Activated CD4-positive, alpha-beta T cell treated with anti-CD3 and anti-CD28 coated beads, Interleukin-2, amount 10 ng/mL, durations not matched to agents 7 days and 5 days (primary cell): Measurements from ENCODE around the gene PCNX3. TPM values are rescaled to one million over a fixed set of nuclear protein-coding genes. Genes with fewer than 3 reads are reported as not detected.

Experiments
- CTCF ChIA-PET: fragments of 350-600 bp; sonication (Branson Sonifier 250); formaldehyde crosslinking; loops from one replicate; lab custom pipeline; 2021; ENCODE audit warnings: antibody characterized with exemption; lab: Charles Lee
- POLR2A ChIA-PET: fragments of 350-600 bp; sonication (Branson Sonifier 250); formaldehyde crosslinking; loops from one replicate; lab custom pipeline; 2021; ENCODE audit warnings: antibody characterized with exemption; lab: Charles Lee
- DNase-seq: peaks from one replicate; pipeline ENCODE4 v3.0.0-alpha.2; 2020
- H3K27ac Mint-ChIP-seq: one replicate; pipeline ENCODE4 v1.8.0; 2021; ENCODE audit warnings: mild to moderate bottlenecking, moderate library complexity, mixed read lengths
- H3K27me3 Mint-ChIP-seq: one replicate; pipeline ENCODE4 v1.8.0; 2021; ENCODE audit warnings: mixed read lengths
- H3K36me3 Mint-ChIP-seq: one replicate; pipeline ENCODE4 v1.8.0; 2021; ENCODE audit warnings: low read depth, mixed read lengths
- H3K4me1 Mint-ChIP-seq: one replicate; pipeline ENCODE4 v1.8.0; 2021; ENCODE audit warnings: mixed read lengths
- H3K4me3 Mint-ChIP-seq: one replicate; pipeline ENCODE4 v1.8.0; 2021; ENCODE audit warnings: mild to moderate bottlenecking, moderate library complexity, mixed read lengths
- H3K9me3 Mint-ChIP-seq: one replicate; pipeline ENCODE4 v1.8.0; 2021; ENCODE audit warnings: mixed read lengths
- total RNA-seq, 2 experiments: library from RNA; stranded (reverse); gene quantifications; one replicate each; pipeline ENCODE4 v1.2.3, GENCODE V29; 2021

The PCNX3 gene
- total RNA-seq, 2 experiments from 2014 or later = 47.7 to 50.2 TPM

- Mint-ChIP-seq H3K4me1 (peaks cover 21% of the 10 kb centered on the region), H3K9me3 (no peaks in the 10 kb centered on the region), H3K36me3 (peaks cover 31% of the 10 kb centered on the region), H3K27me3 (no peaks in the 10 kb centered on the region), H3K4me3 (no peak overlapping the region), H3K27ac (no peak overlapping the region)
- CTCF ChIA-PET = interaction anchor here (0.9 to 1.2 kb wide), 2 partner anchors 12 to 25 kb away, joined by 3 read pairs; no protein-coding TSS in a partner anchor
- POLR2A ChIA-PET = no interaction called here
- DNase-seq = no peak
Observed at GRCh38 chr11:65618763-65619162, 3.2 kb downstream of the PCNX3 start.

- POLR2A ChIA-PET = no interaction called here
- Mint-ChIP-seq H3K36me3 (peaks cover 29% of the 10 kb centered on the region), H3K4me3 (no peak overlapping the region), H3K9me3 (no peaks in the 10 kb centered on the region), H3K27me3 (no peaks in the 10 kb centered on the region), H3K4me1 (peaks cover 21% of the 10 kb centered on the region), H3K27ac (peak overlapping the region; percentile 63)
- DNase-seq = no peak
- CTCF ChIA-PET = no interaction called here
Observed at GRCh38 chr11:65619281-65619928, 3.8 kb downstream of the PCNX3 start.

- Mint-ChIP-seq H3K36me3 (peaks cover 33% of the 10 kb centered on the region), H3K27ac (no peak overlapping the region), H3K4me1 (peaks cover 21% of the 10 kb centered on the region), H3K9me3 (no peaks in the 10 kb centered on the region), H3K27me3 (no peaks in the 10 kb centered on the region), H3K4me3 (no peak overlapping the region)
- POLR2A ChIA-PET = no interaction called here
- CTCF ChIA-PET = no interaction called here
- DNase-seq = no peak
Observed at GRCh38 chr11:65620666-65621065, 5.1 kb downstream of the PCNX3 start.

- H3K36me3 Mint-ChIP-seq = peaks cover 37% of the 10 kb centered on the region
- CTCF ChIA-PET = no interaction called here
Observed at GRCh38 chr11:65621460-65621859, 5.9 kb downstream of the PCNX3 start.

GRCh38 chr11:65622011-65622410 lies 6.4 kb downstream of the PCNX3 start:
- DNase-seq = no peak
- Mint-ChIP-seq H3K36me3 (peaks cover 32% of the 10 kb centered on the region), H3K27me3 (no peaks in the 10 kb centered on the region), H3K9me3 (no peaks in the 10 kb centered on the region), H3K4me3 (no peak overlapping the region), H3K27ac (no peak overlapping the region), H3K4me1 (peaks cover 18% of the 10 kb centered on the region)
- POLR2A ChIA-PET = no interaction called here
- CTCF ChIA-PET = interaction anchor here (0.6 kb wide), 1 partner anchor 194 kb away, joined by 4 read pairs; no protein-coding TSS in a partner anchor

More at GRCh38 chr11:65621460-65621859, 5.9 kb downstream of the PCNX3 start:
- Mint-ChIP-seq H3K4me3 (no peak overlapping the region), H3K4me1 (peaks cover 23% of the 10 kb centered on the region), H3K27ac (no peak overlapping the region), H3K27me3 (no peaks in the 10 kb centered on the region), H3K9me3 (no peaks in the 10 kb centered on the region)
- POLR2A ChIA-PET = no interaction called here
- no peak for DNase-seq

- H3K4me1 Mint-ChIP-seq = peaks cover 9% of the 10 kb centered on the region
- no peaks in the 10 kb centered on the region for H3K9me3 Mint-ChIP-seq
- POLR2A ChIA-PET = no interaction called here
- no peak overlapping the region for H3K4me3 Mint-ChIP-seq
- no peak overlapping the region for H3K27ac Mint-ChIP-seq
- CTCF ChIA-PET = interaction anchor here (0.7 to 1.2 kb wide), 3 partner anchors 10 to 263 kb away, joined by 3 to 4 read pairs (median 4); partner anchors contain the start of gene SIPA1
- H3K36me3 Mint-ChIP-seq = peaks cover 35% of the 10 kb centered on the region
- DNase-seq = no peak
- no peaks in the 10 kb centered on the region for H3K27me3 Mint-ChIP-seq
Observed at GRCh38 chr11:65623177-65623576, 7.6 kb downstream of the PCNX3 start.

GRCh38 chr11:65623852-65624616 lies 8.5 kb downstream of the PCNX3 start:
- Mint-ChIP-seq H3K4me1 (peaks cover 8% of the 10 kb centered on the region), H3K27ac (no peak overlapping the region), H3K4me3 (no peak overlapping the region), H3K27me3 (no peaks in the 10 kb centered on the region), H3K36me3 (peaks cover 32% of the 10 kb centered on the region), H3K9me3 (no peaks in the 10 kb centered on the region)
- POLR2A ChIA-PET = no interaction called here
- CTCF ChIA-PET = interaction anchor here (0.7 to 1.1 kb wide), 3 partner anchors 9 to 262 kb away, joined by 3 to 4 read pairs (median 3); no protein-coding TSS in a partner anchor
- no peak for DNase-seq

- Mint-ChIP-seq H3K27ac (peak overlapping the region; percentile 19), H3K27me3 (no peaks in the 10 kb centered on the region), H3K4me1 (peaks cover 4% of the 10 kb centered on the region), H3K36me3 (peaks cover 29% of the 10 kb centered on the region), H3K9me3 (no peaks in the 10 kb centered on the region), H3K4me3 (no peak overlapping the region)
- POLR2A ChIA-PET = no interaction called here
- CTCF ChIA-PET = interaction anchor here (0.8 to 1.7 kb wide), 9 partner anchors 8 to 193 kb away, joined by 3 to 8 read pairs (median 4); partner anchors contain the start of genes KAT5 and SIPA1
- DNase-seq = no peak
Observed at GRCh38 chr11:65624931-65625627, 9.5 kb downstream of the PCNX3 start.

GRCh38 chr11:65625628-65626342 lies 10.2 kb downstream of the PCNX3 start:
- POLR2A ChIA-PET = no interaction called here
- Mint-ChIP-seq H3K27me3 (no peaks in the 10 kb centered on the region), H3K9me3 (no peaks in the 10 kb centered on the region), H3K27ac (no peak overlapping the region), H3K4me3 (no peak overlapping the region), H3K4me1 (peaks cover 4% of the 10 kb centered on the region), H3K36me3 (peaks cover 29% of the 10 kb centered on the region)
- CTCF ChIA-PET = interaction anchor here (0.8 to 1.7 kb wide), 10 partner anchors 8 to 193 kb away, joined by 3 to 8 read pairs (median 4); partner anchors contain the start of genes KAT5 and SIPA1
- DNase-seq = peak; percentile 62

- ChIA-PET CTCF (interaction anchor here (1.3 to 2.2 kb wide), 3 partner anchors 10 to 12 kb away, joined by 3 to 7 read pairs (median 7); no protein-coding TSS in a partner anchor), POLR2A (no interaction called here)
- Mint-ChIP-seq H3K27ac (no peak overlapping the region), H3K4me1 (peaks cover 4% of the 10 kb centered on the region), H3K9me3 (no peaks in the 10 kb centered on the region), H3K36me3 (peaks cover 19% of the 10 kb centered on the region), H3K4me3 (no peak overlapping the region), H3K27me3 (no peaks in the 10 kb centered on the region)
- DNase-seq = no peak
Observed at GRCh38 chr11:65627202-65627601, 11.6 kb downstream of the PCNX3 start.

- Mint-ChIP-seq H3K9me3 (no peaks in the 10 kb centered on the region), H3K27ac (no peak overlapping the region), H3K4me1 (peaks cover 18% of the 10 kb centered on the region), H3K27me3 (no peaks in the 10 kb centered on the region), H3K4me3 (no peak overlapping the region), H3K36me3 (peaks cover 23% of the 10 kb centered on the region)
- POLR2A ChIA-PET = interaction anchor here (0.5 kb wide), 1 partner anchor 19 kb away, joined by 3 read pairs; no protein-coding TSS in a partner anchor
- CTCF ChIA-PET = no interaction called here
- no peak for DNase-seq
Observed at GRCh38 chr11:65629579-65629978, 14.0 kb downstream of the PCNX3 start.

GRCh38 chr11:65630215-65630614 lies 14.6 kb downstream of the PCNX3 start:
- H3K4me3 Mint-ChIP-seq = no peak overlapping the region
- POLR2A ChIA-PET = no interaction called here
- CTCF ChIA-PET = no interaction called here
- no peak overlapping the region for H3K27ac Mint-ChIP-seq
- DNase-seq = no peak
- no peaks in the 10 kb centered on the region for H3K27me3 Mint-ChIP-seq
- peaks cover 22% of the 10 kb centered on the region for H3K4me1 Mint-ChIP-seq
- peaks cover 24% of the 10 kb centered on the region for H3K36me3 Mint-ChIP-seq
- no peaks in the 10 kb centered on the region for H3K9me3 Mint-ChIP-seq
